ENCODE data around the gene PAM.
"Not testable (repeated sequence)": the region's sequence is repeated elsewhere in the genome, so short reads cannot be mapped to it uniquely, and the experiment has no call there.

Gene PAM

GRCh38 chr5:103005276-103005675 lies 250.2 kb downstream of the PAM start:
- DNase-seq = no peak

- no peak for DNase-seq
Observed at GRCh38 chr5:103006921-103007320, 251.8 kb downstream of the PAM start.

- DNase-seq = no peak
Observed at GRCh38 chr5:103010168-103010567, 255.1 kb downstream of the PAM start.

DNA sequence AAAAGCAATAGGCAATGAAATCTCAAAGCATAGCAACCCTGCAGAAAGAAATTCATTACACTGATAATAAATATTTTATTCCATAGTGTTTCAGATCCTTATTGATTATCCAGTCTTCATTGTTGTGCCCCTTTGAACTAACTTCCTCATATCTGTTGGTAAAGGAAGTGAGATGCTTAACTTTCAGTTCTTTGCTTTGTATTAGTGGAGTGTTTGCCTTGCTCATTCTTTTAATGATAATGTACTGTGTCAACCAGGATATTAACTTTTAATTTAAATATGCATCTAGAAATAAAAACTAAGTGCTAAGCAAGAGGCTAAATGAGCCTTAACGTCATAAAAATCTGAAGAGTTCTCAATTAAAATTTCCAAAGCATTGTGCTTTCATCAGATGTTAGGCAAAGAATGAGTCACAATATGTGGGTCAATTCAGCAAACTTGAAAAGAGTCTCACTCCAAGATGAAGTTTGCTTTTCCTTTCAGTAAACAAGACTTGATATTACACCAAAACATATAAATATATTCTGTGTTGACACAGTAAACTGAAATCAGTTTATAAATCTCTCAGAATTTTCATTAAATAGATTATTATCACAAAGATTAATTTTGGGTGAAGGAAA lies 258.9 kb downstream of the PAM start:
- no peak for DNase-seq

GRCh38 chr5:103014983-103015382 lies 259.9 kb downstream of the PAM start:
- no peak for DNase-seq

GRCh38 chr5:103016167-103016566 lies 261.1 kb downstream of the PAM start:
- no peak for DNase-seq

DNA sequence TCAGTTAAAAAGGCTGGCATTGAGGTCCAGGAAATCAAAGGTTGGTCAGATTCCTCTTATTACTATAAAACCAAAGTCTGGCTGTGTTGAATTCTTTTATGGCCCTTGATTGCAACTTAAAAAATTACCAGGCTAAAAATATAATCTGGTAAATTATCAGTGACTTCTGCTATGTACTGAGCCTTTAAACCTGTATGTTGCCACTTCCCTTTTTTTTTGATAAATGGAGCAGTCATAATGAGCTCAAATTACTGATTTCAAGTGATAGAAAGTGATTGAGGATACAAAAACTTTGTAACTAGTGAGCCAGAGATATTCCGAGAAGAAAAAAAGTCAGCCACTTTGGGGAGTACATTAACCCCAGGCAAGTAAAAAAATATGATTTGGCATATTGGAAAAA lies 264.7 kb downstream of the PAM start:
- DNase-seq = no peak

- no peak for DNase-seq
Observed at GRCh38 chr5:103021314-103021713, 266.2 kb downstream of the PAM start.

GRCh38 chr5:103027267-103027666 lies 272.2 kb downstream of the PAM start:
- DNase-seq = no peak

GRCh38 chr5:103031607-103032006 lies 276.5 kb downstream of the PAM start:
- no peak for DNase-seq

DNA sequence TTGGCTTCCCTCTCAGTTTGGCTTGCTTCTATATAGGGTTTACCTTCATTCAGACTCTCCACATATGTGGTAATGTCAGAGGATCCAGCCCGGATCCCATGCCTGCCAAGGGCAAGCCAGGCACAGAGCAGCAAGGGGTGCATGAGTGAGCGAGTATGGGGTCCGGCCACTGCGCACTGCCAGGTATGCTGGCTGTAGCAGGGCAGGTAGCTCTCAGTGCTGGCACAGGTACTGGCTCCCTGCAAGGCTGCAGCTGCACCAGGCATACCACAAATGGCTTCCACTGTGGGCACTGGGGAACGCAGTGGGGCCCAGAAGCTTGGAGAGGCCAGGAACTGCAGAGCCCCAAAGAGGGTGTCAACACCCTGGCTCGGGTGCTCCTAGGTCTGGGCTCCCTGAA lies 278.6 kb downstream of the PAM start:
- DNase-seq = no peak

GRCh38 chr5:103034662-103035392 lies 279.7 kb downstream of the PAM start:
- no peak for DNase-seq

DNA sequence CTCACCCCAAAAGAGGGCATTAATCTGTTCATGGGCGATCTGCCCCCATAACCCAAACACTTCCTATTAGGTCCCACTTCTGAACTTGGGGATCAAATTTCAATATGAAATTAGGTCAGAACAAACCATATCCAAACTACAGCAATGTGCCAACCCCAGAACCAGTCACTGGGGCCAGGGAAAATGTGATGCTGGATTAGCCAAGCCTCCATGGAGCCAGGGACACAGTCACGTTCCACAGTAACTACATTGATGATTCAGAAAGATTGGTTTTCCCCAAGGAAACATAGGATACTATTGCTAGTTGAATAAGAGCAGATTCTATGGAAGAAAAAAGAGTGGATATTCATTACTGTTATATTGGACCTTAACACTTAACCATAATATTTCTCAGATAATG lies 280.6 kb downstream of the PAM start:
- DNase-seq = no peak

DNA sequence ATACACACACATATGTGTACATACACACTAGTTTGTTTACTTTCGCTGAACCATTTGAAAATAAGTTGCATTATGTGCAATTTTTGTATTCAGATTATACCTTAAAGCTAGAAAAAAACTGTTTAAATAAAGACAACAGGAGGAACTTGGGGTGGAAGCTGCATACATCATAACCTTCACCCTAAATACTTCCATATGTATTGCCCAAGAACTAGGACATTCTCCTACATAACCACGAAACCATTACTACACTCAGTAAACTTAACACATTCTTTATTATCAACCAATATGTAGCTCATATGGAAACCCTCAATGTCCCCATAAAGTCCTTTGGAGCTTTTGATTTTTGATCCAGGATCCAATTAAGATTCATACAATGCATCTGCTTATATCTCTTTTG lies 281.5 kb downstream of the PAM start:
- DNase-seq = no peak

- DNase-seq = no peak
Observed at GRCh38 chr5:103037673-103038455, 282.8 kb downstream of the PAM start.

DNA sequence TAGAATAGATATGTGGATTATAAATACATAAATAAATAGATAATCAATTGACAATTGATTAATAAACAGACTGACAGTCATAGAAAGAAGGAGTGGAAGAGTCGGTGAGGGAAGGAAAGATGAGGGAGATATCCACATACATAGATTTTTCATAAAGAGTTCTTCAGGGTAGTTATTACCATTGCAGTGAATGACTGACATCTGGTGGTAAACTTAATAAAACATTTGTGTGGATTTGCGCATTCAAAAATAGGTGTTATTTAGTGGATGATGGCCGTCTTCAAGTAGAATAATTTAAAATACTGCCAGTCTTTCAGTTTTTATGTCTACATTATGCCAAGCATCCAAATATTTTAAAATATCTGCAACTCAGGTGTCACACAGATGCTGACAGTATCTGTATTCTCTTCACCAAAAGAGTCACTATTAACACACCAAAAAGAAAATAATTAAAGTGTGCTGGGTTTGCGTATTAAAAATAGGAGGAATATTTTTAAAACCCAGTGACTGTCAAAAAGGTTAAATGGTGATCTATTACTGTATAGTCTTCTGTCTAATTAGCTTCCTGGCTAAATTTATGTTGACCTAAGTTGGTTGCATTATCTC lies 286.1 kb downstream of the PAM start:
- DNase-seq = no peak

GRCh38 chr5:103046706-103047105 lies 291.6 kb downstream of the PAM start:
- DNase-seq = not testable (repeated sequence)

- DNase-seq = no peak
Observed at GRCh38 chr5:103057208-103058130, 302.4 kb downstream of the PAM start.

DNA sequence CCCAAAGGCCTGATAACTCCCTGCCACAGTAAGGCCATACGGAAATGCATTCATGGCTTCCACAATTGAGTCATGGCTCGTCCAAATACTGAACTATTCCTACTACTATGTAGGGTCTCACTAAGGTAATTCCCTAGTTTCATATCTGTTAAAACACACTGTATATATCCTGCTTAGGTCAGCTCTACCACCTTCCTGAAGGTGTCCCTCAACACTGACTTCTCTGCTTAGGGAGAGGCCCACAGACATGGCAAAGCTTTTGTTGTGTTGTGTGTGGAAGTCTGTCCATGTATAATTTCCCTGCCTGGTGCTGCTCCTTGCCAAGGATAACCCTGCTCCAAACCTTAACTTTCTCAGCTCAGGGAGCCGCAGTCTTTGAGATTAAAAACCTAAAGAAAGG lies 304.4 kb downstream of the PAM start:
- no peak for DNase-seq

DNA sequence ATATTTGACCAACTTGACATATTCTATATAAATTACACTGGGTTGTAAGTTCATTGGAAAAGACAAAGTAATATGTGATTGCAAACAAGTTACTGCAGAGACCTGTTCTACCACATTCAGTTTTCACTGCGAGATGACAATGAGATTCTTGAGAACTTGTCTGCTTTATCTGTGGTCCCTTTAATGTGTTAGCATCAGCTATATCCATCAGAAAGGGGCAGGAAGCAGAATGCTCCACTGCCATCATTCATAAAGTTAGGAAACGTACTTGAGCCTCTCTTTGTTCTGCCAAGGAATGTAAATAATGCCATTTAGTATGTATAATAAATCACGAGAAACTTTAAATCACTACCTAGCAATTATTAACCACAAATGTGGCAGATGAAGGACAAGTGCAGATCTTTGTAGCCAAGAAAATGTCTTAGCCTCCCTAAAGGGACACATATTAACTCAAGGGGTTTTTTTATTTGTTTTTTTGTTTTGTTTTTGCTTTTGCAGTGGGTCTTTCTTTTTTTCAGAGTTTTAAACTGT lies 305.4 kb downstream of the PAM start:
- no peak for DNase-seq

DNA sequence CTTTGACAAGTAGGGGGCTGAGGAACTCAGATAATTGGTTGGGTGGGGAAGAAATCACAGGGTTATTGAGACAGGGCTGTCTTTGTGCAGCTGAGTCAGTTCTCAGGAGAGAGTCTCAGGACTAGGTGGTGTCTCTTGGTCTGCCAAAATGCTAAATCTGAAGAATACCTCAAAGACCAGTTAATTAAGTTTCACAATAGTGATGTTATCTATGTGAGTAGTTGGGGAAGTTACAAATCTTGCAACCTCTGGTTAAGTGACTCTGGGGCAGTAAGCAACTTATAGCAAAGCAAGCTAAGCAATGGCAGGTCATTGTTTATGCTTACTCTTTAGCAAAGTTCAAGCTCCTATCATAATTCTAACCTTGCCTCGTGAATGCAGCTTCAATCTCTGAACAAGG lies 311.2 kb downstream of the PAM start:
- no peak for DNase-seq

GRCh38 chr5:103073500-103073899 lies 318.4 kb downstream of the PAM start:
- DNase-seq = not testable (repeated sequence)
